ENCODE data around the gene ANKRD12.

ANKRD12 gene

DNA sequence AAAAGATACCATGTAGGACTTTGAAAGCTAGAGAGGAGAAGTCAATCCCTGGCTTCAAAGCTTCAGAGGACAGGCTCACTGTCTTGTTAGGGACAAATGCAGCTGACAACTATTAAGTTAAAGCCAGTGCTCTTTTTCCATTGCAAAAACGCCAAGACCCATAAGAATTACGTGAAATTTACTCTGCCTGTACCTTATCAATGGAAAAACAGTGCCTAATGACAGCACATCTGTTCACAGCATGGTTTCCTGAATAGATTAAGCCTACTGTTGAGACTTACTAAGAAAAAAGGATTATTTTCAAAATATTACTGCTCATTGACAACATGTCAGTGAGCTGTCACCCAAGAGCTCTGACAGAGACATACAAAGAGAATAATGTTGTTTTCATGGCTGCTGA, 52.9 kb downstream of the ANKRD12 start:
- H3K4ac ChIP-seq (ENCODE audit: low read length) = no peak overlapping the region
- no peak overlapping the region for H3K4me3 ChIP-seq (ENCODE audit: low read length in 2 of 2)
- no peak overlapping the region for H2BK12ac ChIP-seq (ENCODE audit: low read length)
- no peaks in the 10 kb centered on the region for H3K9me3 ChIP-seq (replicated peaks in 1 of 2; ENCODE audit: control insufficient read depth in 2 of 2, insufficient read depth in 1 of 2, low read depth in 1 of 2, low read length in 2 of 2)
- no peak overlapping the region for H4K91ac ChIP-seq (ENCODE audit: low read depth, low read length, poor library complexity)
- H3K79me1 ChIP-seq (ENCODE audit: low read depth, low read length) = no peaks in the 10 kb centered on the region
- H2AFZ ChIP-seq (ENCODE audit: low read length) = no peak overlapping the region
- no peak overlapping the region for H2BK5ac ChIP-seq (ENCODE audit: low read length)
- no peak overlapping the region for H3K14ac ChIP-seq (ENCODE audit: low read length)
- no peak overlapping the region for H3K18ac ChIP-seq (ENCODE audit: low read length)
- H3K27ac ChIP-seq (replicated peaks; ENCODE audit: low read length) = no peak overlapping the region
- no peak overlapping the region for H2BK15ac ChIP-seq (ENCODE audit: low read length)
- no peak overlapping the region for H3K23ac ChIP-seq (ENCODE audit: low read depth, low read length, poor library complexity)
- no peaks in the 10 kb centered on the region for H3K27me3 ChIP-seq (ENCODE audit: control insufficient read depth in 3 of 3, insufficient read depth in 3 of 3, low read depth in 1 of 3, low read length in 3 of 3)
- H4K8ac ChIP-seq (ENCODE audit: low read depth, low read length) = no peak overlapping the region
- H3K4me1 ChIP-seq (ENCODE audit: control insufficient read depth in 2 of 2, insufficient read depth in 1 of 2, low read depth in 1 of 2, low read length in 2 of 2) = no peaks in the 10 kb centered on the region
- no peak overlapping the region for H2AK5ac ChIP-seq (ENCODE audit: low read depth, low read length)
- WGBS, 2 donors (ENCODE audit: extremely low coverage in 2 of 2, insufficient read length in 2 of 2, insufficient replicate concordance in 1 of 2) = no CpG with 5 or more reads among the region's 2 CpGs
- peaks cover 3 to 23% of the 10 kb centered on the region in 2 donors for H3K36me3 ChIP-seq (replicated peaks in 1 of 2; ENCODE audit: control insufficient read depth in 2 of 2, insufficient read depth in 2 of 2, low read length in 2 of 2)
- no peak overlapping the region for H3K9ac ChIP-seq (ENCODE audit: low read depth, low read length, poor library complexity)
- no peak overlapping the region for H3K4me2 ChIP-seq (ENCODE audit: insufficient read depth, low read length, poor library complexity, severe bottlenecking)
- no peak for DNase-seq (ENCODE audit: low spot score)
- no peak overlapping the region for H2BK120ac ChIP-seq (ENCODE audit: low read depth, low read length)

- Histone ChIP-seq H3K4me2 (ENCODE audit: insufficient read depth, low read length, poor library complexity, severe bottlenecking) (no peak overlapping the region), H3K36me3 (replicated peaks in 1 of 2; ENCODE audit: control insufficient read depth in 2 of 2, insufficient read depth in 2 of 2, low read length in 2 of 2) (peaks cover 3 to 31% of the 10 kb centered on the region in 2 donors), H4K8ac (ENCODE audit: low read depth, low read length) (no peak overlapping the region), H4K91ac (ENCODE audit: low read depth, low read length, poor library complexity) (no peak overlapping the region), H3K9ac (ENCODE audit: low read depth, low read length, poor library complexity) (no peak overlapping the region), H3K4me1 (ENCODE audit: control insufficient read depth in 2 of 2, insufficient read depth in 1 of 2, low read depth in 1 of 2, low read length in 2 of 2) (no peaks in the 10 kb centered on the region), H2AFZ (ENCODE audit: low read length) (no peak overlapping the region), H3K4me3 (ENCODE audit: low read length in 2 of 2) (no peak overlapping the region), H3K4ac (ENCODE audit: low read length) (no peak overlapping the region), H3K18ac (ENCODE audit: low read length) (no peak overlapping the region), H2BK120ac (ENCODE audit: low read depth, low read length) (no peak overlapping the region), H3K79me1 (ENCODE audit: low read depth, low read length) (no peaks in the 10 kb centered on the region), H3K9me3 (replicated peaks in 1 of 2; ENCODE audit: control insufficient read depth in 2 of 2, insufficient read depth in 1 of 2, low read depth in 1 of 2, low read length in 2 of 2) (no peaks in the 10 kb centered on the region), H3K27me3 (ENCODE audit: control insufficient read depth in 3 of 3, insufficient read depth in 3 of 3, low read depth in 1 of 3, low read length in 3 of 3) (no peaks in the 10 kb centered on the region), H3K23ac (ENCODE audit: low read depth, low read length, poor library complexity) (no peak overlapping the region), H2BK12ac (ENCODE audit: low read length) (no peak overlapping the region), H3K27ac (replicated peaks; ENCODE audit: low read length) (no peak overlapping the region), H2AK5ac (ENCODE audit: low read depth, low read length) (no peak overlapping the region), H2BK5ac (ENCODE audit: low read length) (no peak overlapping the region), H2BK15ac (ENCODE audit: low read length) (no peak overlapping the region), H3K14ac (ENCODE audit: low read length) (no peak overlapping the region)
- DNase-seq (ENCODE audit: low spot score) = no peak
- no CpG with 5 or more reads among the region's 2 CpGs for WGBS, 2 donors (ENCODE audit: extremely low coverage in 2 of 2, insufficient read length in 2 of 2, insufficient replicate concordance in 1 of 2)
Measured at GRCh38 chr18:9191658-9192256, 55.2 kb downstream of the ANKRD12 start.

DNA sequence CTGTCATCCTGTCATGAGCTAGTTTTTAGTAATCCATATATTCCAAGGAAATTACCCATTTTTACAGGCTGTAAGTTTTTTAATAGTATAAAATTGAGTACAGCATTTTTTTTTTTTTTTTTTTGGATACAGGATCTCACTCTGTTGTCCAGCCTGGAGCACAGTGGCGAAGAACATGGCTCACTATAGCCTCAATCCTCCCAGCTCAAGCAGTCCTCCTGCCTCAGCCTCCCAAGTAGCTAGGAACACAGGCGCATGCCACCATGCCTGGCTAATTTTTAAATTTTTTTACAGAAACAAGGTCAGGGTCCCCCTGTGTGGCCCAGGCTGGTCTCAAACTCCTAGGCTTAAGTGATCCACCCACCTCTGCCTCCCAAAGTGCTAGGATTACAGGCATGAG, 56.5 kb downstream of the ANKRD12 start:
- Histone ChIP-seq H3K9ac (ENCODE audit: low read depth, low read length, poor library complexity) (no peak overlapping the region), H3K9me3 (replicated peaks in 1 of 2; ENCODE audit: control insufficient read depth in 2 of 2, insufficient read depth in 1 of 2, low read depth in 1 of 2, low read length in 2 of 2) (no peaks in the 10 kb centered on the region), H2AK5ac (ENCODE audit: low read depth, low read length) (no peak overlapping the region), H3K79me1 (ENCODE audit: low read depth, low read length) (no peaks in the 10 kb centered on the region), H3K18ac (ENCODE audit: low read length) (no peak overlapping the region), H3K27ac (replicated peaks; ENCODE audit: low read length) (no peak overlapping the region), H2BK5ac (ENCODE audit: low read length) (no peak overlapping the region), H4K91ac (ENCODE audit: low read depth, low read length, poor library complexity) (no peak overlapping the region), H4K8ac (ENCODE audit: low read depth, low read length) (no peak overlapping the region), H3K4me1 (ENCODE audit: control insufficient read depth in 2 of 2, insufficient read depth in 1 of 2, low read depth in 1 of 2, low read length in 2 of 2) (no peaks in the 10 kb centered on the region), H2BK120ac (ENCODE audit: low read depth, low read length) (no peak overlapping the region), H3K23ac (ENCODE audit: low read depth, low read length, poor library complexity) (no peak overlapping the region), H3K36me3 (replicated peaks in 1 of 2; ENCODE audit: control insufficient read depth in 2 of 2, insufficient read depth in 2 of 2, low read length in 2 of 2) (peaks cover 1 to 33% of the 10 kb centered on the region in 2 donors), H3K4ac (ENCODE audit: low read length) (no peak overlapping the region), H3K4me3 (ENCODE audit: low read length in 2 of 2) (no peak overlapping the region), H3K4me2 (ENCODE audit: insufficient read depth, low read length, poor library complexity, severe bottlenecking) (no peak overlapping the region), H2BK15ac (ENCODE audit: low read length) (no peak overlapping the region), H3K14ac (ENCODE audit: low read length) (no peak overlapping the region), H2AFZ (ENCODE audit: low read length) (no peak overlapping the region), H2BK12ac (ENCODE audit: low read length) (no peak overlapping the region), H3K27me3 (ENCODE audit: control insufficient read depth in 3 of 3, insufficient read depth in 3 of 3, low read depth in 1 of 3, low read length in 3 of 3) (no peaks in the 10 kb centered on the region)
- DNase-seq (ENCODE audit: low spot score) = no peak
- no CpG with 5 or more reads among the region's 2 CpGs for WGBS, 2 donors (ENCODE audit: extremely low coverage in 2 of 2, insufficient read length in 2 of 2, insufficient replicate concordance in 1 of 2)

GRCh38 chr18:9196568-9196967, 60.0 kb downstream of the ANKRD12 start:
- no peaks in the 10 kb centered on the region for H3K4me1 ChIP-seq (ENCODE audit: control insufficient read depth in 2 of 2, insufficient read depth in 1 of 2, low read depth in 1 of 2, low read length in 2 of 2)

More at GRCh38 chr18:9196568-9196967, 60.0 kb downstream of the ANKRD12 start:
- H3K4me3 ChIP-seq (ENCODE audit: low read length in 2 of 2) = no peak overlapping the region
- H3K18ac ChIP-seq (ENCODE audit: low read length) = no peak overlapping the region
- H3K23ac ChIP-seq (ENCODE audit: low read depth, low read length, poor library complexity) = no peak overlapping the region
- H2BK120ac ChIP-seq (ENCODE audit: low read depth, low read length) = no peak overlapping the region
- no peaks in the 10 kb centered on the region for H3K9me3 ChIP-seq (replicated peaks in 1 of 2; ENCODE audit: control insufficient read depth in 2 of 2, insufficient read depth in 1 of 2, low read depth in 1 of 2, low read length in 2 of 2)
- no peak overlapping the region for H4K91ac ChIP-seq (ENCODE audit: low read depth, low read length, poor library complexity)
- H4K8ac ChIP-seq (ENCODE audit: low read depth, low read length) = no peak overlapping the region
- no peaks in the 10 kb centered on the region for H3K27me3 ChIP-seq (ENCODE audit: control insufficient read depth in 3 of 3, insufficient read depth in 3 of 3, low read depth in 1 of 3, low read length in 3 of 3)
- H2AK5ac ChIP-seq (ENCODE audit: low read depth, low read length) = no peak overlapping the region
- no peak for DNase-seq (ENCODE audit: low spot score)
- H2BK5ac ChIP-seq (ENCODE audit: low read length) = no peak overlapping the region
- H3K36me3 ChIP-seq (replicated peaks in 1 of 2; ENCODE audit: control insufficient read depth in 2 of 2, insufficient read depth in 2 of 2, low read length in 2 of 2) = peaks cover 0 to 23% of the 10 kb centered on the region in 2 donors
- H2BK12ac ChIP-seq (ENCODE audit: low read length) = no peak overlapping the region
- no peak overlapping the region for H3K27ac ChIP-seq (replicated peaks; ENCODE audit: low read length)
- H3K9ac ChIP-seq (ENCODE audit: low read depth, low read length, poor library complexity) = no peak overlapping the region
- no peak overlapping the region for H3K4ac ChIP-seq (ENCODE audit: low read length)
- no peak overlapping the region for H3K4me2 ChIP-seq (ENCODE audit: insufficient read depth, low read length, poor library complexity, severe bottlenecking)
- H3K14ac ChIP-seq (ENCODE audit: low read length) = no peak overlapping the region
- H3K79me1 ChIP-seq (ENCODE audit: low read depth, low read length) = no peaks in the 10 kb centered on the region
- no peak overlapping the region for H2AFZ ChIP-seq (ENCODE audit: low read length)
- no CpG with 5 or more reads among the region's 4 CpGs for WGBS, 2 donors (ENCODE audit: extremely low coverage in 2 of 2, insufficient read length in 2 of 2, insufficient replicate concordance in 1 of 2)
- no peak overlapping the region for H2BK15ac ChIP-seq (ENCODE audit: low read length)

Measured in neuronal stem cell (in vitro differentiated cells).